HT1080 (cell line): Measurements from ENCODE around the gene DAB2IP. TPM values are rescaled to one million over a fixed set of nuclear protein-coding genes. Genes with fewer than 3 reads are reported as not detected.

Experiments used
- DNase-seq: peaks from one replicate; pipeline ENCODE4 v3.0.0-alpha.2; 2015; ENCODE audit warnings: low read depth
- total RNA-seq: library from RNA; depleted of rRNA; stranded (reverse); fragments of >200 nt; shearing (Covaris generic); gene quantifications from 2 replicates; pipeline ENCODE4 v1.2.3, GENCODE V29; 2014

Gene DAB2IP
- total RNA-seq, 1 experiment from 2014 or later, result 16.6 TPM

- no peak for DNase-seq
These were observed 32.2 kb downstream of the DAB2IP start for GRCh38 chr9:121683652-121684051.

GRCh38 chr9:121684381-121685145 is 33.1 kb downstream of the DAB2IP start:
- peak; percentile 70 for DNase-seq

- no peak for DNase-seq
These were observed 33.8 kb downstream of the DAB2IP start for GRCh38 chr9:121685146-121685794.

- no peak for DNase-seq
These were observed 34.5 kb downstream of the DAB2IP start for GRCh38 chr9:121685795-121686377.

GRCh38 chr9:121686930-121687541 is 35.6 kb downstream of the DAB2IP start:
- peak; percentile 76 for DNase-seq

- no peak for DNase-seq
These were observed 36.8 kb downstream of the DAB2IP start for GRCh38 chr9:121688146-121688680.

- DNase-seq, result no peak
These were observed 37.2 kb downstream of the DAB2IP start for GRCh38 chr9:121688681-121689080.

- DNase-seq, result no peak
These were observed 38.2 kb downstream of the DAB2IP start for GRCh38 chr9:121689461-121690157.

- no peak for DNase-seq
These were observed 38.9 kb downstream of the DAB2IP start for GRCh38 chr9:121690316-121690715.

GRCh38 chr9:121690766-121691165 is 39.3 kb downstream of the DAB2IP start:
- DNase-seq, result no peak

- no peak for DNase-seq
These were observed 40.5 kb downstream of the DAB2IP start for GRCh38 chr9:121691890-121692289.

- DNase-seq, result peak; percentile 64
These were observed 41.4 kb downstream of the DAB2IP start for GRCh38 chr9:121692606-121693387.

GRCh38 chr9:121693388-121693670 is 41.9 kb downstream of the DAB2IP start:
- DNase-seq, result no peak

- DNase-seq, result no peak
These were observed 42.6 kb downstream of the DAB2IP start for GRCh38 chr9:121694001-121694400.

- no peak for DNase-seq
These were observed 43.2 kb downstream of the DAB2IP start for GRCh38 chr9:121694600-121694999.

- DNase-seq, result no peak
These were observed 45.5 kb downstream of the DAB2IP start for GRCh38 chr9:121696930-121697329.

- DNase-seq, result peak; percentile 58
These were observed 47.5 kb downstream of the DAB2IP start for GRCh38 chr9:121698627-121699570.

GRCh38 chr9:121699571-121700164 is 48.2 kb downstream of the DAB2IP start:
- DNase-seq, result no peak
